ENCODE results near the gene FAM76B.

The FAM76B gene

GRCh38 chr11:95791709-95792033, 2.1 kb upstream of the FAM76B start:
- no peak for TF ChIP-seq MYC (IDR thresholded peaks at IDR 0.05; ENCODE audit: low read depth, low read length)
- H3K4me3 ChIP-seq (ENCODE audit: low read depth, low read length), result peak overlapping the region; percentile 87
- no peak for DNase-seq (ENCODE audit: low read depth)

GRCh38 chr11:95790933-95791708, 1.5 kb upstream of the FAM76B start:
- TF ChIP-seq CTCF (IDR thresholded peaks at IDR 0.05; ENCODE audit: low read depth, low read length) (no peak), MYC (IDR thresholded peaks at IDR 0.05; ENCODE audit: low read depth, low read length) (peak; percentile 79), POLR2A (IDR thresholded peaks at IDR 0.05; ENCODE audit: extremely low read depth, insufficient read length) (peak; percentile 31), MAX (IDR thresholded peaks at IDR 0.05; ENCODE audit: low read depth, low read length) (peak; percentile 86)
- peak; percentile 87 for DNase-seq (ENCODE audit: low read depth)

GRCh38 chr11:95790123-95790932, 746 bp upstream of the FAM76B start, which contains the start of gene CEP57:
Gene CEP57 (plus strand): TSS chr11:95790498. CDS start chr11:95790699, 201 bp downstream.
- TF ChIP-seq MYC (IDR thresholded peaks at IDR 0.05; ENCODE audit: low read depth, low read length), result peak; percentile 68
- no peak for TF ChIP-seq CTCF (IDR thresholded peaks at IDR 0.05; ENCODE audit: low read depth, low read length)
- TF ChIP-seq POLR2A (IDR thresholded peaks at IDR 0.05; ENCODE audit: extremely low read depth, insufficient read length), result peak; percentile 97
- peak; percentile 68 for TF ChIP-seq MAX (IDR thresholded peaks at IDR 0.05; ENCODE audit: low read depth, low read length)
- peak; percentile 99 for DNase-seq (ENCODE audit: low read depth)
- peak within 1 kb of the TSS; percentile 87 for H3K4me3 ChIP-seq (ENCODE audit: low read depth, low read length)

More at GRCh38 chr11:95790933-95791708, 1.5 kb upstream of the FAM76B start:
- H3K4me3 ChIP-seq (ENCODE audit: low read depth, low read length), result peak overlapping the region; percentile 87

GRCh38 chr11:95788921-95789505, 569 bp downstream of the FAM76B start:
- DNase-seq (ENCODE audit: low read depth), result peak; percentile 66
- H3K4me3 ChIP-seq (ENCODE audit: low read depth, low read length), result peak overlapping the region; percentile 87
- TF ChIP-seq CTCF (IDR thresholded peaks at IDR 0.05; ENCODE audit: low read depth, low read length) (peak; percentile 30), MYC (IDR thresholded peaks at IDR 0.05; ENCODE audit: low read depth, low read length) (peak; percentile 23; the same call in 1 of the 2 replicates), POLR2A (IDR thresholded peaks at IDR 0.05; ENCODE audit: extremely low read depth, insufficient read length) (peak; percentile 49), MAX (IDR thresholded peaks at IDR 0.05; ENCODE audit: low read depth, low read length) (peak; percentile 8; the same call in 1 of the 2 replicates)

- H3K4me3 ChIP-seq (ENCODE audit: low read depth, low read length), result no peak overlapping the region
- TF ChIP-seq MAX (IDR thresholded peaks at IDR 0.05; ENCODE audit: low read depth, low read length), result no peak
- TF ChIP-seq MYC (IDR thresholded peaks at IDR 0.05; ENCODE audit: low read depth, low read length), result no peak
- no peak for TF ChIP-seq POLR2A (IDR thresholded peaks at IDR 0.05; ENCODE audit: extremely low read depth, insufficient read length)
- no peak for TF ChIP-seq CTCF (IDR thresholded peaks at IDR 0.05; ENCODE audit: low read depth, low read length)
- DNase-seq (ENCODE audit: low read depth), result no peak
These were observed 9.0 kb downstream of the FAM76B start for GRCh38 chr11:95780544-95780943.

GRCh38 chr11:95778699-95779098, 10.9 kb downstream of the FAM76B start:
- no peak overlapping the region for H3K4me3 ChIP-seq (ENCODE audit: low read depth, low read length)
- TF ChIP-seq CTCF (IDR thresholded peaks at IDR 0.05; ENCODE audit: low read depth, low read length), result no peak
- no peak for TF ChIP-seq MAX (IDR thresholded peaks at IDR 0.05; ENCODE audit: low read depth, low read length)
- no peak for TF ChIP-seq MYC (IDR thresholded peaks at IDR 0.05; ENCODE audit: low read depth, low read length)
- TF ChIP-seq POLR2A (IDR thresholded peaks at IDR 0.05; ENCODE audit: extremely low read depth, insufficient read length), result no peak
- DNase-seq (ENCODE audit: low read depth), result no peak
